NCI-H774 (cell line): ENCODE measurements around the gene MESP2.

ENCODE experiments used
- DNase-seq: peaks from one replicate; lab custom pipeline; 2025; lab: John Stamatoyannopoulos, UW

MESP2 gene, protein sequence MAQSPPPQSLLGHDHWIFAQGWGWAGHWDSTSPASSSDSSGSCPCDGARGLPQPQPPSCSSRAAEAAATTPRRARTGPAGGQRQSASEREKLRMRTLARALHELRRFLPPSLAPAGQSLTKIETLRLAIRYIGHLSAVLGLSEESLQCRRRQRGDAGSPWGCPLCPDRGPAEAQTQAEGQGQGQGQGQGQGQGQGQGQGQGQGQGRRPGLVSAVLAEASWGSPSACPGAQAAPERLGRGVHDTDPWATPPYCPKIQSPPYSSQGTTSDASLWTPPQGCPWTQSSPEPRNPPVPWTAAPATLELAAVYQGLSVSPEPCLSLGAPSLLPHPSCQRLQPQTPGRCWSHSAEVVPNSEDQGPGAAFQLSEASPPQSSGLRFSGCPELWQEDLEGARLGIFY

DNA sequence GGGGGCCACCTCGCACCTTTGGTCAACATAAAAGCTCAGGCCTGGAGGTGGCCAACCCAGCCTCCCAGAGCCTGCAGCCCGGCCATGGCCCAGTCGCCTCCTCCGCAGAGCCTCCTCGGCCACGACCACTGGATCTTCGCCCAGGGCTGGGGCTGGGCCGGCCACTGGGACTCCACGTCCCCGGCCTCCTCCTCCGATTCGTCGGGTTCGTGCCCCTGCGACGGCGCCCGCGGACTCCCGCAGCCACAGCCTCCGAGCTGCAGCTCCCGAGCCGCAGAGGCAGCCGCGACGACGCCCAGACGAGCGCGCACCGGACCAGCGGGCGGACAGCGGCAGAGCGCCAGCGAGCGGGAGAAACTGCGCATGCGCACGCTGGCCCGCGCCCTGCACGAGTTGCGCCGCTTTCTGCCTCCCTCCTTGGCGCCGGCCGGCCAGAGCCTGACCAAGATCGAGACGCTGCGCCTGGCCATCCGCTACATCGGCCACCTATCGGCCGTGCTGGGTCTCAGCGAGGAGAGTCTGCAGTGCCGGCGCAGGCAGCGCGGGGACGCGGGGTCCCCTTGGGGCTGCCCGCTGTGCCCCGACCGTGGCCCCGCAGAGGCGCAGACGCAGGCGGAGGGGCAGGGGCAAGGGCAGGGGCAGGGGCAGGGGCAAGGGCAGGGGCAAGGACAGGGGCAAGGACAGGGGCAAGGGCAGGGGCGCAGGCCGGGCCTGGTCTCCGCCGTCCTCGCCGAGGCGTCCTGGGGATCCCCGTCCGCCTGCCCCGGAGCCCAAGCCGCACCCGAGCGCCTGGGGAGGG is at the start of gene MESP2:
Gene MESP2 (plus strand): TSS at position 59 of the 799 bp plus-strand sequence. CDS start 26 bp downstream, at position 85.
- peak; percentile 64 for DNase-seq

DNA sequence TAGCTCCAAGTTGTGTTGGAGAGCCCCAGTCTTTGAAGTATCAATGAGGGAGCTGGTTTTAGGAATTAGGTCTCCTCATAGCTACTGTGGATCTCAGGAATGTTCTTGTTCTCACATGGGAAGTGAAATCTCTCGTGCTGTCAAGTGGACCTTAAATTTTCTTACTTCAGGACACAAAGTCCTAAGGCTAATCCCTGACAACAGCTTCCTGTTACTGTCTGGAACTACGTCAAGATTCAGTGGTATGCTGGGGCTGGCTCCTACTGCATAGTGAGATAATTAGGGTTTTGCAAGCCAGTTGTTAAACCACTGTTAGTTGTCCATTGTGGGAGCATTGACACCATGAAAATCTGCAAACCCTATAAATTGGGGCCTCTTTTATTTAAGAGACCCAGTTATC is 47.9 kb upstream of the MESP2 start:
- DNase-seq = no peak

DNA sequence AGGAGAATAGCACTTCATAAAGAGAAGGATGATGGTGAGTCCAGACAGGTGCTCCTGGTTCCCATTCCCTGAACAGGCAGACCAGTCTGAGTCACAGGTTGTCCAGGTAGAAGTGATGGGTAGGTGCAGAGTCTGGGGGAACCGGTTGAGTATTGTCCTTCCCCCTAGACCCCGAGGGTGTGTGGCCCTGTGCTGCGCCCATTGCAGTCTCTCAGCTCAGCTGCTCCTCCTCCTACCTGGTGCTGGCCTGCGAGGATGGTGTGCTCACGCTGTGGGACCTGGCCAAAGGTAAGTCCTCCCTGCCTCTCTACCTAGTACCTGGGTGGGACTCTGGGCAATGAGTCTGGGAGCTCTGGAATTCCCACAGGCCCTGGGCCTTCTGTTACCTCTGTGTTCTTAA is 44.9 kb upstream of the MESP2 start:
- DNase-seq = no peak

DNA sequence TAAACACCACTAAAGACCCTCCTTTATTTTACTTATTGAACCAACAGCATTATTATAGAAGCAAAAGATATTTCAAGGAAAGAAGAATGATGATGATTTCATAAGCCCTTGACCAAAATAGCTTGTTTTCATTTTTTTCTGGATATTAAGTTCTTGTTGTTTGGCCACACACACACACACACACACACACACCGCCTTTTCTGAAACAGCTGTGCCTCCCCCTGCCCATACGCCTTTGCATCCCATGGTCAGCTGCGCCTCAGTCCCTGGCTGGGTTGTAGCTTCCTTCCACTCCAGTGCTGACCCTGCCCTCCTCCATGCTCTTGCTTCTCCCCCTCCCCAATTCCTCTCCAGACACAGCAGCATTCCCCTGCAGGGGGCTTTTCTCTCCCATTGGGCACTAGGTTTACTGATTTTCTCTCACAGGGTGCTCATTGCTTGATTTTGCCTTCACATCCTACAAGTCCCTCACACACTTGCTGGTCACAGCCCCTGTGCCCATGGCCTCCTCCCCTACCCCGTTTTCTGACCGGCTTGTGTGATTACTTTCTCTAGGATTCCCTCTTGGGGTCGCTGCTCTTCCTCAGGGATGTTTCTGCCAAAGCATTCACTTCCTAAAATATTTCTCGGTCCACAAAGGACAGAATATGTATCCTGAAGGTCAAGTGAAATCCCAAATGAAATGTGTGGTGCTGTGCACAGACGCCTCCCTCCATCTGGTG is 43.5 kb upstream of the MESP2 start:
- no peak for DNase-seq

DNA sequence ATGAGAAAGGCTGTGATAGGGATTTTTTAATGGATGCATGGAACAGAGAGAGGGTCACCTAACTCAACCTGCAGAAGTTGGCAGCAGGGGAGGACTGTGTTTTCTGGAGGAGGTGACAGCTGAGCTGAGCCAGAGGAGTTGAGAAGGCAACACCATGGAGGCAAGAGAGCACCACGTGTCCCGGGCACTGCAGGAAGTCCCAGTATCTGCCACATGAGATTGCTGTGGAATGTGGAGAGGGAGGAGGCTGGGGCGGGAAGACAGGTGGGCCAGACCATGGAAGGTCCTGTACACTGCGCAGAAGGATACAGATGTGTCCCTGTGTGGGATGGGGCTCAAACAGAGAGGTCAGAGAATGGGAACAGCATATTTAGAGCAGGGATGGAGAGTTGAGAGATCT is 40.4 kb upstream of the MESP2 start:
- DNase-seq = no peak

DNA sequence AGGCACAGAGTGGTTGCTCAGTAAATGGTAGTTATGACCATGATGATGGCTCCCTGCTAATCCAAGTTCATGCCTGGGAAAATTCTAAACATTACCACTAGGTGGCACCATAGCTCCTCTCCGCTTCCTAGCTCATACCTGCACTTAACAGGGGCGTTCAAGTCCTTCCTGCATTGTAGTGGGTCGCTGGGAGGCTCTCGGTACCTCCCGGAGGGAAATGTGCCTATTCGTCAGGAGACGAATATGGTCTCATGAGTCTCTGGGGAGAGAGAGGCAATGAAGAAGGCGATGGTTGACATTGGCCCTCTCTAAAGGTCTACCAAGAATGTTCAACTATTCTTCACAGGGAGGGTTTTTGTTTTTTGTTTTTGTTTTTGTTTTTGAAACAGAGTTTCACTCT is 36.0 kb upstream of the MESP2 start:
- peak; percentile 69 for DNase-seq

DNA sequence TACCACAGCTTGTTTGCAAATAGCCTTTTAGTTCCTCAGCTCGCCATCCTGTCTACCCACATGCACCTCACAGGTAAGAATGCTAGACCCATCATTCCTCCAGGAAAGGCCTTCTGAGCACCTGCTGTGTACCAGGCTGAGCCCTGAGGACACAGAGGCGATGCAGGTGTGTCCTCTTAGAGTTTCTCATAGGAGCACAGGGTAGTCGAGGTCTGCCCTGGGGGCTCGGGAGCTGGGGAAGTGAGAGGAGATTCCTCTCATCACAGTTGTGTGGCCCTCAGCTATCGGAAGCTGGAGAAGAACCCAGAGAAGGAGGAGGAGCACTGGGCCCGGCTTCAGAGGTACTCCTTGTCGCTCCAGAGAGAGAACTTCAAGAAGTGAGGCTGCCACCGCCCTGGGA is 33.1 kb upstream of the MESP2 start:
- no peak for DNase-seq

DNA sequence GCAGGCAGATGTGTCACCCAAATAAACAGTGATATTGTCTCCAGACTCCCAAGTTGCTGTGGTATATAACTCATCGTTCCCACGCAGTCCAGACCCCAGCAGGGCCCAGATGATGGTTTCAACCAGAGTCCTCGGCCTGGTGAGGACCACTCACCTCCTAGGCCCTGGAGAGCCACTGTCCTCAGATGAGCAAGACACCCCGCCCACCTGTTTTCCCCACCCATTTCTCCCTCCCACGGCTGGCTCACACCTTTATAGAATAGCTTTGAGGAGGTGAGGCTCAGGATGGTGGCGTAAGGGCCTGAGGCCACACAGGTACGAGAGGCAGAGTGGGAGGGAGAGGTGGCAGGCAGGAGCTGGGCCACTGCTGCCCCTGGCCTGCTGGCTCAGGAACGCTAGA is 32.5 kb upstream of the MESP2 start:
- no peak for DNase-seq

DNA sequence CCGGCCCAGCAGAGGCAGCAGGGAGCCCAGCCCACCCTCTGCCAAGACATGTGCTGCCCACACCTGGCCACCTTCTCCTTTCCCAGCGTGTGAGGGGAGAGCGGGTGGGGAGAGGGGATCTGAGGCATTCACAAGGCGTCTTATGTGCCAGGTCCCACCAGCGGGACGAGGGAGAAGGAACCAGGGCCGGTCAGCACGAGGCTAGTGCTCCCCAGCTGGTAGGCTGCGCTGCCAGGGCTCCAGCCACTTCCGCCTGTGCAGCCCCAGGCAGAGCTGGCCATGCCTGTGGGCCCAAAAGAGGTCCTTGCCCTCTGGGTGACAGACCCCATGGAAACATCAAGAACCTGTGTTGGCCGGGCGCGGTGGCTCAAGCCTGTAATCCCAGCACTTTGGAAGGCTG is 31.0 kb upstream of the MESP2 start:
- no peak for DNase-seq

DNA sequence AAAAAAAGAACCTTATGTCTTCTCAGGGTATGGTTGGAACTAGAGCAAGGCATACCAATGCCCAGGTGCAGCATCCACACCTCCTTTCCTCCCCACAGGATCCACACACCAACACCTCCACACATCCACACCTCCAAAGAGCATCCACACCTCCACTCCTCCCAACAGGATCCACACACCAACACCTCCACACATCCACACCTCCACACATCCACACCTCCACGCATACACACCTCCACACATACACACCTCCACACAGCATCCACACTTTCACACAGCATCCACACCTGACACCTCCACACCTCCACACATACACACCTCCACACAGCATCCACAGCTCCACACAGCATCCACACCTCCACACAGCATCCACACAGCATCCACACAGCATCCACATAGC is 30.4 kb upstream of the MESP2 start:
- DNase-seq = no peak

DNA sequence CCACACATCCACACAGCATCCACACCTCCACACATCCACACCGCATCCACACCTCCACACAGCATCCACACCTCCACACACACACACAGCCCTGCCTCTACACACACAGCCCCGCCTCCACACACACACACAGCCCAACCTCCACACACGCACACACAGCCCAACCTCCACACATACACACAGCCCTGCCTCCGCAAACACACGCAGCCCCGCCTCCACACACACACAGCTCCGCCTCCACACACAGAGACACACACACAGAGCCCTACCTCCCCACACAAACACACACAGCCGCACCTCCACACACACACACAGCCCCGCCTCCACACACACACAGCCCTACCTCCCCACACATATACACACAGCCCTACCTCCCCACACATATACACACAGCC is 29.7 kb upstream of the MESP2 start:
- DNase-seq = no peak

DNA sequence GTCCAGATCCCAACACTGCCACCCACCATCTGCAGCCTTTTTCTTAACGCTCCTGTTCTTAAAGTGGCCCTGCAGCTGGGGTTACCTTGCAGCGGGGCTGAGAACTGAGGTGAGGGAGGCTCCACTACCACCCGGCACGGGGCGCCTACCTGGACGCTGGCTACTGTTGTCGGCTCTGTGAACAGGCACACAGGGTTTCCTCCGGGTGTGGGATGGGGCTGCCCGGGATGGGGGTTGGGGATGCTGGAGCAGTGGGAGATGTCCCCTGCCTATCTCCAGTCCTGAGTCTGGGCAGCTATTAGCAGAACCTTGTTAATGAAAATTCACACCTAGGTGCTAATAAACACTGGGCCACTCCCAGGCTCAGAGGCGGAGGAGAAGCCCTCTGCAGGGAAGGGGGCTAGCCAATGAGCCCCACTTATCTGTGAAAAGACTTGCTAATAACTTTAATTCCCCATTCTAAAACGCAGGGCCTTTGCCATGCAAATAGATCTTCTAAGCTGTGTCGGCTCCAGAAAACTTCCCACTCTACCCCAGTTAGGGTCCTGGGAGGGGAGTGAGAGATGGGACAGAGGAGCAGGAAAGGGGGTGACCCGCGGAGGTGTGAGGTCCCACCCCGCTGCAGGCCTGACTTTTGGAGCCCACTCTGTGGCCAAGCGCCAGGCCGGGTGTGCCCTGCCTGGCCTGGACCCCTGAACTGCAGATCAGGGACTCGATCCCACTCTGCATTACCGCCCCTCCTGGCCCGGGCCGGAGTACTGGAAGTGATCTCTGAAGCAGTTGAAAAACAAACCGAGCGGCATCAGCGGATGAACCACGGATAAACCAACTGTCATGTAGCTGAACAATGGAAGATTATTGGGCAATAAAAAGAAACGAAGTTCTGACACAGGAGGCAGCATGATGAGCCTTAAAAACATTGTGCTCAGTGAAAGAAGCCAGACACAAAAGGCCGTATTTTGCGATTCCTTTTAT is 28.1 kb upstream of the MESP2 start:
- DNase-seq = no peak

DNA sequence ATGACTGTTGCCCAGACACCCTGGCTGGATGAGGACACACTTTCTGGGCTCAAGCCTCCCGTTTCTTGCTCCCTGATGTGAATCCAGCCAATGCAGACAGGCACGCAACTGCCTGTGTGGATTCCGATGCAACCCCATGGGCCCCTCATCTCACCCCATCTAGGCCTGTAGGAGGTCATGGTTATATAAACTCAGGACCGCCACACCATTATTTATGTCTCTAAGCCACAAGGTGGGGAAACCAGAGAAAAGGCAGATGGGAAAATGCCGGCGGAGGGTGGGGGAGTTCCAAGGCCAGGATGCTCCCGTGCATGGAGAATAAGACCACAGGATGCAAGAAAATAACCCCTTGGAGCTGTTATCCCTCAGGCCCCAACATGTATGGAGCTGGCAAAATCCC is 27.1 kb upstream of the MESP2 start:
- no peak for DNase-seq

DNA sequence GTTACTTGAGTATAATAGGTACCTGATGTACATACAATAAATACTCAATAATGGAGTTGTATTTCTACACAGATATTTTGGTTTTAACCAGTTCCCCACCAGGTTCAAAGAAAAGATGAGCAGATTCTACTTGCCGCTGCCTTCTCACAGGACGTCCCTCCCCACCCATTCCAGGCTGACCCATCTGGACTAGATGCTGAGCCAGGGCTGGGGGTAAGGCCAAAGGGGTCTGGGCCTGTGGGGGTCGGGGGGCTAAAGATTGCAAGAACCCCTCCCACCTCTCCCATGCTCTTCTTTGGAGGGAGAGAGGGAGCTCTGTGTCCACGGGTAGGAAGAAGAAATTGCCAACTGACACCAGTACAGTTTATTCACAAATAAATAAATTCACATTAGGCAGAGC is 26.6 kb upstream of the MESP2 start:
- DNase-seq = no peak

DNA sequence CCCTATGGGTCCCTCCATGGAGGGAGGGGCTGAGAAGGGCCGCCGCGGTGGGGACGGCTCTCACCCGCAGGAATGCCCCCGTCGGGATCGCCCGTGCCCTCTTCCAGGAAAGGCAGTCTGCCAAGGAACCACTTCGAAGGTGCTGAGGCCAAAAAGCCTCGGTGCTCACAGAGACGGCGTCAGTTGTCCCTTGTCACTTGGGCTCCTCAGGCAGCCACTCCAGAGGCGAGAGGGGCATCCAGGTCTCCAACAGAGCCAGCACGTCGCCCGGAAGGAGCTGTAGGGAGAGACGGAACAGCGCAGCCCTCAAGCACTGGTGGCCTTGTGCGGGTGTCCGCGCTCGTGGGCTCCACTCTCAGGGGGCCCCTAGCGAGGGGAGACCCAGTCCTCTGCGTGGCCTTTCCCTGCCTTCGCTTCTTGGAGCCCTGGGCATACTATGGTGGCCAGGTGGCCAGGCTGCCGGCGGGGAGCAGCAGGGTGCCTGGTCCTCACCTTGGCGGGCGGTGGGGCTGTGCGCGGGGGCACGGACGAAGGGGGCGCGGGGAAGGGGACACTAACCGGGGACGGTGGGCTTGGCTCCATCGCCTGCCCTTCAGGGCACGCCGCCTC is 26.1 kb upstream of the MESP2 start:
- no peak for DNase-seq

DNA sequence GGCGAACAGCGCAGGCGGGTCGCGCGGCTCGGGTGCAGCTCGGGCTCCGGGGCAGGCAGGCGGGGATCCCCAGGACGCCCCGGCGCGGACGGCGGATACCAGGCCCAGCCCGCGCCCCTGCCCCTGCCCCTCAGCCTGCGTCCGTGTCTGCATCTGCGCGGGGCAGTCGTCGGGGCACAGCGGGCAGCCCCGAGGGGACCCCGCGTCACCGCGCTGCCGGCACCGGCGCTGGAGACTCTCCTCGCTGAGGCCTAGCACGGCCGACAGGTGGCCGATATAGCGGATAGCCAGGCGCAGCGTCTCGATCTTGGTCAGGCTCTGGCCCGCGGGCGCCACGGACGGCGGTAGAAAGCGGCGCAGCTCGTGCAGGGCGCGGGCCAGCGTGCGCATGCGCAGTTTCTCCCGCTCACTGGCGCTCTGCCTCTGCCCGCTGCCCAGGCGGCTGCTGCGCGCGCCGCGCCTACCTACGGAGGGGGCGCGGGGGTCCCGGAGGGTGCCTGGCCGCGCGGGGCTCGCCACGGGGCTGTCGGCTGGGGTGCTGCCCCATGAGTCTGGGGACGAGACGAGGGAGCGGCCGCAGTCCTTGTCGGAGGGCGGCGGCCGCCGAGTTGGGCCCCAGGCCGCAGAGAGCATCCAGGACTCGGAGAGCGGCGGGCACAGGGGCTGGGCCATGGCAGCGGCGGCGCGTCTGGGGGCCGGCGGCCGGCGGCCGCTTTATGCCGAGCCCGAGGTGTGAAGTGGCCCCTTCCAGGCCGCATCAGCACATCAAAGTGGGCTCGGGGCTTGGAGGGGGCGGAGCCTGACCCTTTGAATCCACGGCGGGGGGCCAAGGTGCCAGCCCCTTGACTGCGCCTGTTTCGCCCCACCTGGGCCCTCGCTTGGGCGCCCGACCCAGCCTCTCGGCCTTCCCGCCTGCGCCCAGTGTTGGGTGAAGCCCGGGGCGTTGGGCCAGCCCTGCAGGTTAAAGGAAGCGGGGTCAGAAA is 25.3 kb upstream of the MESP2 start, which contains the start of gene MESP1:
Gene MESP1 (minus strand): TSS at position 690 of the 983 bp plus-strand sequence. CDS start 18 bp downstream, at position 672.
- DNase-seq = peak; percentile 88

DNA sequence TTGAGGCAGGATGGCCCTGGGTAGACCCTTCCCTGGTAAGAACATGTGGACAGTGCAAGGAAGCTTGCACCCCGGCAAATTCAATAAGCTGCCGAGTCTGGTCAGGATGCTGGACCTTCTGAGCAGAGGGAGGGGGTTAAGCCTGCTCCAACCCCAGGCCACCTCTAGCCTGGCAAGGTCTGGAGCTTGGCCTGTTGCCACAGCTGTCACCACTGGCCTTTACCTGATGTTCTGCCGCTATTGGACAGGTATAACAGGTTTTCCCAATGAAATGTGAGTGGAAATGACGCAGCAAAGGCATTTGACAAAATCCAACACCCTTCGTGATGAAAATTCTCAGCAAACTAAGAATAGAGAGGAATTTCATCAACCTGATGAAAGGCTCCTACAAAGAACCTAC is 24.4 kb upstream of the MESP2 start:
- no peak for DNase-seq

DNA sequence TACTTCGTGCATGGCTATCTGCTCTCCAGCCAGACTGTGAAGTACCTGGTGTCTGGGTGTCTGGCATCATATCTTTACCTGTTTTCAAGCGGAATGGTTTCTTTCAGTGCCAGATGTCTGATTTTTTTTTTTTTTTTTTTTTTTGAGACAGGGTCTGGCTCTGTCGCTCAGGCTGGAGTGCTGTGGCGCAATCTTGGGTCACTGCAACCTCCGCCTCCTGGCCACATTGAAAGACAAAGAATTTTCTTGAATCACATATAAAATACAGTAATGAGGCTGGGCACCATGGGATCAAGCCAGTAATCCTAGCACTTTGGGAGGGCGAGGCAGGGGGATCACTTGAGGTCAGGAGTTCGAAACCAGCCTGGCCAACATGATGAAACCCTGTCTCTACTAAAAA is 22.3 kb upstream of the MESP2 start:
- DNase-seq = no peak

DNA sequence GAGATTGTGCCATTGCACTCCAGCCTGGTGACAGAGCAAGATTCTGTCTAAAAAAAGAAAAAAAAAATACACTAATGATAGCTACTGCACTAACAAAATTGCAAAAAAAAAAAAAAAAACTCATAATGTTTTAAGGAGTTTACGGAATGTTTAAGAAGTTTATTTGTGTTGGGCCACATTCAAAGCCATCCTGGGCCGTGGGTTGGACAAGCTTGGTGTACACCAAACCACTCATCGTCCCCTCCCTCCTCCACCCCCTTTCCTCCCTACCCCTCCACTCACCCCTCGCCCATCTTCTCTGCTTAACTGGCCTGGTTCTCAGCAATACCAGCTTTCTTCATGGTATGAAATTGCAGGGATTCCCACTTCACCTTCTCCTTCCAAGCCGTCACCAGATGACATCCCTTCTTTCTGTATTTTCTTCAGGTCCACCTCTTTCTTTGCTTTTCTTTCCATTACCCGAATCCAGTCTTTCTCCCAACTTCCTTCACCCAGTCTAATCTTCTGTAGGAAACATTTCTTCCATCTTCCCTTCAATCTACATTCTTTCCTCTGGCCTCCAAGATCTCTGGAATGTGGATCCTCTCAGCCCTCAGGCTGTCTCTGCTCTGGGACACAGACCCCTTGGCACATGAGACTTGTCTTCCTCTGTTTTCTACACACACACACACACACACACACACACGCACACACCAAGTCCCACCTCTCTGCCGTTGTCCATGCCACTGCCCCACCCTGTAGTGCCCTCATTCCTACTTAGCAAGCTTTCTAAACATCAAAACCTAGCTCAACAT is 21.6 kb upstream of the MESP2 start:
- no peak for DNase-seq
